RWPE1 (cell line): Measurements from ENCODE around the gene ZNF462.

Experiments used
- CTCF ChIA-PET: fragments of 350-600 bp; sonication (Branson Sonifier 250); formaldehyde crosslinking; extraction: SDS; loops from one replicate; lab custom pipeline; 2021; lab: Yijun Ruan, JAX
- POLR2A ChIA-PET: fragments of 400-600 bp; formaldehyde crosslinking; extraction: SDS; loops from one replicate; lab custom pipeline; 2020; ENCODE audit warnings: antibody characterized with exemption; ENCODE audit not compliant: low non-redundant PET; lab: Yijun Ruan, JAX
- DNase-seq: peaks from one replicate; pipeline ENCODE4 v3.0.0; 2012; ENCODE audit warnings: low spot score
- H3K27ac ChIP-seq: fragments of 450-650 bp; 2 replicates; pipeline ENCODE4 v1.5.1; 2017
- TF ChIP-seq, protein P1 (sequence below): fragments of 450-650 bp; conservative IDR thresholded peaks from 2 replicates; pipeline ENCODE4 v1.5.1; 2017; ENCODE audit warnings: low read depth, mild to moderate bottlenecking

ZNF462 gene

DNA sequence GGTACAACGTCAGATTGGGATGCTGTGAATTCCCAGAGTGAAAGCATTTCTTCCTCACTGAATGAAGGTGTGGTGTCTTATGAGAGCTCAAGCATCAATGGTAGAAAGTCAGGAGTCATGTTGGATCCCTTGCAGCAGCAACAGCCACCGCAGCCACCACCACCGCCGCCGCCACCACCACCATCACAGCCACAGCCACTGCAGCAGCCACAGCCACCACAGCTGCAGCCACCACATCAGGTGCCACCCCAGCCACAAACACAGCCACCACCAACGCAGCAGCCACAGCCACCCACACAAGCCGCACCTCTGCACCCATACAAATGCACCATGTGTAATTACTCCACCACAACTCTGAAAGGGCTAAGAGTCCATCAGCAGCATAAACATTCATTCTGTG lies 62.4 kb downstream of the ZNF462 start:
- TF ChIP-seq, protein P1, sequence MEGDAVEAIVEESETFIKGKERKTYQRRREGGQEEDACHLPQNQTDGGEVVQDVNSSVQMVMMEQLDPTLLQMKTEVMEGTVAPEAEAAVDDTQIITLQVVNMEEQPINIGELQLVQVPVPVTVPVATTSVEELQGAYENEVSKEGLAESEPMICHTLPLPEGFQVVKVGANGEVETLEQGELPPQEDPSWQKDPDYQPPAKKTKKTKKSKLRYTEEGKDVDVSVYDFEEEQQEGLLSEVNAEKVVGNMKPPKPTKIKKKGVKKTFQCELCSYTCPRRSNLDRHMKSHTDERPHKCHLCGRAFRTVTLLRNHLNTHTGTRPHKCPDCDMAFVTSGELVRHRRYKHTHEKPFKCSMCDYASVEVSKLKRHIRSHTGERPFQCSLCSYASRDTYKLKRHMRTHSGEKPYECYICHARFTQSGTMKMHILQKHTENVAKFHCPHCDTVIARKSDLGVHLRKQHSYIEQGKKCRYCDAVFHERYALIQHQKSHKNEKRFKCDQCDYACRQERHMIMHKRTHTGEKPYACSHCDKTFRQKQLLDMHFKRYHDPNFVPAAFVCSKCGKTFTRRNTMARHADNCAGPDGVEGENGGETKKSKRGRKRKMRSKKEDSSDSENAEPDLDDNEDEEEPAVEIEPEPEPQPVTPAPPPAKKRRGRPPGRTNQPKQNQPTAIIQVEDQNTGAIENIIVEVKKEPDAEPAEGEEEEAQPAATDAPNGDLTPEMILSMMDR, result no peak
- DNase-seq, result no peak
- H3K27ac ChIP-seq, result no peak overlapping the region
- CTCF ChIA-PET, result no interaction called here
- POLR2A ChIA-PET, result interaction anchor here (1.0 kb wide), 1 partner anchor 999 kb away, joined by 3 read pairs; no protein-coding TSS in a partner anchor

DNA sequence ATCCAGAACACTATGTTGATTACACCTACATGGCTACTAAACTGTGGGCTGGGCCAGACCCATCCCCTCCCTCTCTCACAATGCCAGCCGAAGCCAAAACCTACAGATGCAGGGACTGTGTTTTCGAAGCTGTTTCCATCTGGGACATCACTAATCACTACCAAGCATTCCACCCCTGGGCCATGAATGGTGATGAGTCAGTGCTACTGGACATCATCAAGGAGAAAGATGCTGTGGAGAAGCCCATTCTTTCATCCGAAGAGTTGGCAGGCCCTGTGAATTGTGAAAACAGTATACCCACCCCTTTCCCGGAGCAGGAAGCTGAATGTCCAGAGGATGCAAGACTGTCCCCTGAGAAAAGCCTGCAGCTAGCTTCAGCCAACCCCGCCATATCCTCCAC lies 65.0 kb downstream of the ZNF462 start:
- TF ChIP-seq, protein P1, result no peak
- no peak overlapping the region for H3K27ac ChIP-seq
- POLR2A ChIA-PET, result no interaction called here
- CTCF ChIA-PET, result interaction anchor here (0.6 kb wide), 1 partner anchor 382 kb away, joined by 3 read pairs; no protein-coding TSS in a partner anchor
- no peak for DNase-seq

DNA sequence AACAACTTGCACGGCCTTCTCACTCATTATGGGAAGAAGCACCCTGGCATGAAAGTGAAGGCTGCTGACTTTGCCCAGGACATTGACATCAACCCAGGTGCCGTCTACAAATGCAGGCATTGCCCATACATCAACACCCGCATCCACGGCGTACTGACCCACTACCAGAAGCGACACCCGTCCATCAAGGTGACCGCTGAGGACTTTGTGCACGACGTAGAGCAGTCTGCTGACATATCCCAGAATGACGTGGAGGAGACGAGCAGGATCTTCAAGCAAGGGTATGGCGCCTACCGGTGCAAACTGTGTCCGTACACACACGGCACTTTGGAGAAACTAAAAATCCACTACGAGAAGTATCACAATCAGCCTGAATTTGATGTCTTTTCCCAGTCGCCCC lies 65.4 kb downstream of the ZNF462 start:
- no peak overlapping the region for H3K27ac ChIP-seq
- POLR2A ChIA-PET, result no interaction called here
- TF ChIP-seq, protein P1, result no peak
- CTCF ChIA-PET, result no interaction called here
- DNase-seq, result no peak

DNA sequence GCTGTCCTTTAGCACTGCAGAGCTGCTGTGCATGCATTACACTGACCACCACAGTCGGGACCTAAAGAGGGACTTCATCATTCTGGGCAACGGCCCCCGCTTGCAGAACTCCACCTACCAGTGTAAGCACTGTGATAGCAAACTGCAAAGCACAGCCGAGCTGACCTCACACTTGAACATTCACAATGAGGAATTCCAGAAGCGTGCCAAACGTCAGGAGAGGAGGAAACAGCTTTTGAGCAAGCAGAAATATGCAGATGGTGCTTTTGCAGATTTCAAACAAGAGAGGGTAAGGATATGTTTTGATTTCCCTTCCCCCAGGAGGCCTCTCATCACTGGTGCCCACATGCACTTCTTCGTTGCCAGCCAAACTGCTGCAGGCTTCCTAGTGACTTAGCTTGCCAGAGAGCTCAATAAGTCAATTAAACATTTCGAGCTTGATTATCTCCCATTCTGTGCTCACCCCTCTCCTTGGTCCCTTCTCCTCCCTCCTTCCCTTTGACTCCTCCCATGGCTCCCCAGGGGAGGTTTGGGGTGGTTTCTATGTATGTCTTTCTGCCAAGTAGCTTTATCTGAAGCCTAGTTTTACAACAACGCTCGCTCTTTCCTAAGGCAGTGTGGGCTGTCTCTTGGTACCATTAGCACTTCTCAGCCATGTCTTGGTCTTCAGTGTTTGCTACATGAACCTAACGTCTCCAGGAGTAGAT lies 66.7 kb downstream of the ZNF462 start:
- POLR2A ChIA-PET, result no interaction called here
- no peak overlapping the region for H3K27ac ChIP-seq
- CTCF ChIA-PET, result no interaction called here
- no peak for DNase-seq
- TF ChIP-seq, protein P1, result no peak

DNA sequence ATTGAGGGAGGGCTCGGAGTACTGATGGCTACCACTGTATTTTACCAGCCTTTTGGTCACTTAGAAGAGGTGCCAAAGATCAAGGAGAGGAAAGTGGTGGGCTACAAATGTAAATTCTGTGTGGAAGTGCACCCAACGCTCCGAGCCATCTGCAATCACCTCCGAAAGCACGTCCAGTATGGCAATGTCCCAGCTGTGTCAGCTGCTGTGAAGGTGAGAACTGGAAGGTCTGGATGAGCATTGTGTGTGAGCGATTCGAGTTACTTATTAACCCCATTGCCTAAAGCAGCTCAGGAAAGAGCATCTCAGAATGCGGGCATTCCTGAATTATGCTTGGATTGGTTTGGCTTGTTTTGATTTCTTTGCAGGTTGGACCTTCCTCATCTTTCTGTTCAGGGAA lies 67.5 kb downstream of the ZNF462 start:
- no peak for DNase-seq
- no peak overlapping the region for H3K27ac ChIP-seq
- TF ChIP-seq, protein P1, result no peak
- POLR2A ChIA-PET, result no interaction called here
- CTCF ChIA-PET, result no interaction called here

DNA sequence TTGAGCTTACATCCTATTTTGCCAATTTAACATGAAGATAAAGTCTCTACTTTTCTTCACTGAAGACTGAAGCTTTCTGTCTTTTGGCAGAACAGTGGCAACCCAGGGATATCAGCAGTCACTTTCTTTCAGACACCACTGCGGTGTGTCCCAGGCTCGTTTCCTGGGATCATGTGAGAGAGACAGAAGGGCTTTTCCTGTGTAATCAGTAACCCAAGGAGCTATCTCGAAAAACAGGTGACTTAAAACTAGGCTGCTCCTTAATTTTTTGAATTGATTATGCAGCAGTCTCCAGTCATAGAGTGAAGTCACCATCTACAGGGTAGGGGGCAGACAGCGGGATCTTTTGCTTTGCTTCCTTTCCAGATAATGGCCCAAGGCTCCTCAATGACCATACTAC lies 68.5 kb downstream of the ZNF462 start:
- H3K27ac ChIP-seq, result no peak overlapping the region
- CTCF ChIA-PET, result no interaction called here
- POLR2A ChIA-PET, result no interaction called here
- no peak for DNase-seq
- TF ChIP-seq, protein P1, result no peak
